ENCODE results near the gene SLC17A3. TPM values are rescaled to one million over a fixed set of nuclear protein-coding genes. Genes with fewer than 3 reads are reported as not detected.

Gene SLC17A3
- total RNA-seq, 1 experiment from 2014 or later, result not detected

DNA sequence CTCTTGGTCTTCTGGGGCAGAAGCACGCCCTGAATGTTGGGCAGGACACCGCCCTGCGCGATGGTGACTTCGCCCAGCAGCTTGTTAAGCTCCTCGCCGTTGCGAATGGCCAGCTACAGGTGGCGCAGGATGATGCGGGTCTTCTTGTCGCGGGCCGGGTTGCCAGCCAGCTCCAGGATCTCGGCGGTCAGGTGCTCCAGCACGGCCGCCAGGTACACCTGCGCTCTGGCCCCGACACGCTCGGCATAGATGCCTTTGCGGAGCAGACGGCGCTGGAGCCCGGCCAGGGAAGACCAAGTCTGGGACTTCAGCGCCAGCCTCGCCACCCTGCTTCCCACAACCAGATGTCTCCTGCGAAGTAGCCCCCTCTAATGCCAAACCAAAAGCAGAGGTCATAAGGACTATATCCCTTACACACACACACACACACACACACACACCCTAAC is 8.0 kb upstream of the SLC17A3 start (continued):
- TF ChIP-seq, protein P1, sequence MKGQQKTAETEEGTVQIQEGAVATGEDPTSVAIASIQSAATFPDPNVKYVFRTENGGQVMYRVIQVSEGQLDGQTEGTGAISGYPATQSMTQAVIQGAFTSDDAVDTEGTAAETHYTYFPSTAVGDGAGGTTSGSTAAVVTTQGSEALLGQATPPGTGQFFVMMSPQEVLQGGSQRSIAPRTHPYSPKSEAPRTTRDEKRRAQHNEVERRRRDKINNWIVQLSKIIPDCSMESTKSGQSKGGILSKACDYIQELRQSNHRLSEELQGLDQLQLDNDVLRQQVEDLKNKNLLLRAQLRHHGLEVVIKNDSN (CRISPR knock-in tag; IDR thresholded peaks at IDR 0.05), result 0 out of 2 replicates have a peak, but pooled peaks have one; percentile 13
- TF ChIP-seq, protein P2, sequence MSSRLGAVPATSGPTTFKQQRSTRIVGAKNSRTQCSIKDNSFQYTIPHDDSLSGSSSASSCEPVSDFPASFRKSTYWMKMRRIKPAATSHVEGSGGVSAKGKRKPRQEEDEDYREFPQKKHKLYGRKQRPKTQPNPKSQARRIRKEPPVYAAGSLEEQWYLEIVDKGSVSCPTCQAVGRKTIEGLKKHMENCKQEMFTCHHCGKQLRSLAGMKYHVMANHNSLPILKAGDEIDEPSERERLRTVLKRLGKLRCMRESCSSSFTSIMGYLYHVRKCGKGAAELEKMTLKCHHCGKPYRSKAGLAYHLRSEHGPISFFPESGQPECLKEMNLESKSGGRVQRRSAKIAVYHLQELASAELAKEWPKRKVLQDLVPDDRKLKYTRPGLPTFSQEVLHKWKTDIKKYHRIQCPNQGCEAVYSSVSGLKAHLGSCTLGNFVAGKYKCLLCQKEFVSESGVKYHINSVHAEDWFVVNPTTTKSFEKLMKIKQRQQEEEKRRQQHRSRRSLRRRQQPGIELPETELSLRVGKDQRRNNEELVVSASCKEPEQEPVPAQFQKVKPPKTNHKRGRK (CRISPR knock-in tag; IDR thresholded peaks at IDR 0.05; ENCODE audit: borderline replicate concordance), result 0 out of 2 replicates have a peak, but pooled peaks have one; percentile 46
- TF ChIP-seq, protein P3, sequence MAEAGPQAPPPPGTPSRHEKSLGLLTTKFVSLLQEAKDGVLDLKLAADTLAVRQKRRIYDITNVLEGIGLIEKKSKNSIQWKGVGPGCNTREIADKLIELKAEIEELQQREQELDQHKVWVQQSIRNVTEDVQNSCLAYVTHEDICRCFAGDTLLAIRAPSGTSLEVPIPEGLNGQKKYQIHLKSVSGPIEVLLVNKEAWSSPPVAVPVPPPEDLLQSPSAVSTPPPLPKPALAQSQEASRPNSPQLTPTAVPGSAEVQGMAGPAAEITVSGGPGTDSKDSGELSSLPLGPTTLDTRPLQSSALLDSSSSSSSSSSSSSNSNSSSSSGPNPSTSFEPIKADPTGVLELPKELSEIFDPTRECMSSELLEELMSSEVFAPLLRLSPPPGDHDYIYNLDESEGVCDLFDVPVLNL (CRISPR knock-in tag; IDR thresholded peaks at IDR 0.05; ENCODE audit: borderline replicate concordance, low read depth), result no peak
- TF ChIP-seq, protein P4, sequence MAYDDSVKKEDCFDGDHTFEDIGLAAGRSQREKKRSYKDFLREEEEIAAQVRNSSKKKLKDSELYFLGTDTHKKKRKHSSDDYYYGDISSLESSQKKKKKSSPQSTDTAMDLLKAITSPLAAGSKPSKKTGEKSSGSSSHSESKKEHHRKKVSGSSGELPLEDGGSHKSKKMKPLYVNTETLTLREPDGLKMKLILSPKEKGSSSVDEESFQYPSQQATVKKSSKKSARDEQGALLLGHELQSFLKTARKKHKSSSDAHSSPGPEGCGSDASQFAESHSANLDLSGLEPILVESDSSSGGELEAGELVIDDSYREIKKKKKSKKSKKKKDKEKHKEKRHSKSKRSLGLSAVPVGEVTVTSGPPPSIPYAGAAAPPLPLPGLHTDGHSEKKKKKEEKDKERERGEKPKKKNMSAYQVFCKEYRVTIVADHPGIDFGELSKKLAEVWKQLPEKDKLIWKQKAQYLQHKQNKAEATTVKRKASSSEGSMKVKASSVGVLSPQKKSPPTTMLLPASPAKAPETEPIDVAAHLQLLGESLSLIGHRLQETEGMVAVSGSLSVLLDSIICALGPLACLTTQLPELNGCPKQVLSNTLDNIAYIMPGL (CRISPR knock-in tag; IDR thresholded peaks at IDR 0.05), result peak; percentile 97
- TF ChIP-seq, protein P5, sequence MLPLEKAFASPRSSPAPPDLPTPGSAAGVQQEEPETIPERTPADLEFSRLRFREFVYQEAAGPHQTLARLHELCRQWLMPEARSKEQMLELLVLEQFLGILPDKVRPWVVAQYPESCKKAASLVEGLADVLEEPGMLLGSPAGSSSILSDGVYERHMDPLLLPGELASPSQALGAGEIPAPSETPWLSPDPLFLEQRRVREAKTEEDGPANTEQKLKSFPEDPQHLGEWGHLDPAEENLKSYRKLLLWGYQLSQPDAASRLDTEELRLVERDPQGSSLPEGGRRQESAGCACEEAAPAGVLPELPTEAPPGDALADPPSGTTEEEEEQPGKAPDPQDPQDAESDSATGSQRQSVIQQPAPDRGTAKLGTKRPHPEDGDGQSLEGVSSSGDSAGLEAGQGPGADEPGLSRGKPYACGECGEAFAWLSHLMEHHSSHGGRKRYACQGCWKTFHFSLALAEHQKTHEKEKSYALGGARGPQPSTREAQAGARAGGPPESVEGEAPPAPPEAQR (CRISPR knock-in tag; IDR thresholded peaks at IDR 0.05), result no peak
- TF ChIP-seq PRRX2 (CRISPR knock-in tag; IDR thresholded peaks at IDR 0.05), result no peak
- no peak for TF ChIP-seq ZNF423 (CRISPR knock-in tag; IDR thresholded peaks at IDR 0.05)
- TF ChIP-seq ZNF317 (CRISPR knock-in tag; IDR thresholded peaks at IDR 0.05; ENCODE audit: borderline replicate concordance, low read depth), result no peak
- TF ChIP-seq, protein P6, sequence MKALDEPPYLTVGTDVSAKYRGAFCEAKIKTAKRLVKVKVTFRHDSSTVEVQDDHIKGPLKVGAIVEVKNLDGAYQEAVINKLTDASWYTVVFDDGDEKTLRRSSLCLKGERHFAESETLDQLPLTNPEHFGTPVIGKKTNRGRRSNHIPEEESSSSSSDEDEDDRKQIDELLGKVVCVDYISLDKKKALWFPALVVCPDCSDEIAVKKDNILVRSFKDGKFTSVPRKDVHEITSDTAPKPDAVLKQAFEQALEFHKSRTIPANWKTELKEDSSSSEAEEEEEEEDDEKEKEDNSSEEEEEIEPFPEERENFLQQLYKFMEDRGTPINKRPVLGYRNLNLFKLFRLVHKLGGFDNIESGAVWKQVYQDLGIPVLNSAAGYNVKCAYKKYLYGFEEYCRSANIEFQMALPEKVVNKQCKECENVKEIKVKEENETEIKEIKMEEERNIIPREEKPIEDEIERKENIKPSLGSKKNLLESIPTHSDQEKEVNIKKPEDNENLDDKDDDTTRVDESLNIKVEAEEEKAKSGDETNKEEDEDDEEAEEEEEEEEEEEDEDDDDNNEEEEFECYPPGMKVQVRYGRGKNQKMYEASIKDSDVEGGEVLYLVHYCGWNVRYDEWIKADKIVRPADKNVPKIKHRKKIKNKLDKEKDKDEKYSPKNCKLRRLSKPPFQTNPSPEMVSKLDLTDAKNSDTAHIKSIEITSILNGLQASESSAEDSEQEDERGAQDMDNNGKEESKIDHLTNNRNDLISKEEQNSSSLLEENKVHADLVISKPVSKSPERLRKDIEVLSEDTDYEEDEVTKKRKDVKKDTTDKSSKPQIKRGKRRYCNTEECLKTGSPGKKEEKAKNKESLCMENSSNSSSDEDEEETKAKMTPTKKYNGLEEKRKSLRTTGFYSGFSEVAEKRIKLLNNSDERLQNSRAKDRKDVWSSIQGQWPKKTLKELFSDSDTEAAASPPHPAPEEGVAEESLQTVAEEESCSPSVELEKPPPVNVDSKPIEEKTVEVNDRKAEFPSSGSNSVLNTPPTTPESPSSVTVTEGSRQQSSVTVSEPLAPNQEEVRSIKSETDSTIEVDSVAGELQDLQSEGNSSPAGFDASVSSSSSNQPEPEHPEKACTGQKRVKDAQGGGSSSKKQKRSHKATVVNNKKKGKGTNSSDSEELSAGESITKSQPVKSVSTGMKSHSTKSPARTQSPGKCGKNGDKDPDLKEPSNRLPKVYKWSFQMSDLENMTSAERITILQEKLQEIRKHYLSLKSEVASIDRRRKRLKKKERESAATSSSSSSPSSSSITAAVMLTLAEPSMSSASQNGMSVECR (CRISPR knock-in tag; IDR thresholded peaks at IDR 0.05; ENCODE audit: borderline replicate concordance), result 0 out of 2 replicates have a peak, but pooled peaks have one; percentile 30
- TF ChIP-seq, protein P7, sequence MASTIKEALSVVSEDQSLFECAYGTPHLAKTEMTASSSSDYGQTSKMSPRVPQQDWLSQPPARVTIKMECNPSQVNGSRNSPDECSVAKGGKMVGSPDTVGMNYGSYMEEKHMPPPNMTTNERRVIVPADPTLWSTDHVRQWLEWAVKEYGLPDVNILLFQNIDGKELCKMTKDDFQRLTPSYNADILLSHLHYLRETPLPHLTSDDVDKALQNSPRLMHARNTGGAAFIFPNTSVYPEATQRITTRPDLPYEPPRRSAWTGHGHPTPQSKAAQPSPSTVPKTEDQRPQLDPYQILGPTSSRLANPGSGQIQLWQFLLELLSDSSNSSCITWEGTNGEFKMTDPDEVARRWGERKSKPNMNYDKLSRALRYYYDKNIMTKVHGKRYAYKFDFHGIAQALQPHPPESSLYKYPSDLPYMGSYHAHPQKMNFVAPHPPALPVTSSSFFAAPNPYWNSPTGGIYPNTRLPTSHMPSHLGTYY (CRISPR knock-in tag; IDR thresholded peaks at IDR 0.05), result no peak; the same call in 1 of the 2 replicates
- TF ChIP-seq MXD4 (CRISPR knock-in tag; IDR thresholded peaks at IDR 0.05; ENCODE audit: borderline replicate concordance), result no peak
- TF ChIP-seq, protein P8, sequence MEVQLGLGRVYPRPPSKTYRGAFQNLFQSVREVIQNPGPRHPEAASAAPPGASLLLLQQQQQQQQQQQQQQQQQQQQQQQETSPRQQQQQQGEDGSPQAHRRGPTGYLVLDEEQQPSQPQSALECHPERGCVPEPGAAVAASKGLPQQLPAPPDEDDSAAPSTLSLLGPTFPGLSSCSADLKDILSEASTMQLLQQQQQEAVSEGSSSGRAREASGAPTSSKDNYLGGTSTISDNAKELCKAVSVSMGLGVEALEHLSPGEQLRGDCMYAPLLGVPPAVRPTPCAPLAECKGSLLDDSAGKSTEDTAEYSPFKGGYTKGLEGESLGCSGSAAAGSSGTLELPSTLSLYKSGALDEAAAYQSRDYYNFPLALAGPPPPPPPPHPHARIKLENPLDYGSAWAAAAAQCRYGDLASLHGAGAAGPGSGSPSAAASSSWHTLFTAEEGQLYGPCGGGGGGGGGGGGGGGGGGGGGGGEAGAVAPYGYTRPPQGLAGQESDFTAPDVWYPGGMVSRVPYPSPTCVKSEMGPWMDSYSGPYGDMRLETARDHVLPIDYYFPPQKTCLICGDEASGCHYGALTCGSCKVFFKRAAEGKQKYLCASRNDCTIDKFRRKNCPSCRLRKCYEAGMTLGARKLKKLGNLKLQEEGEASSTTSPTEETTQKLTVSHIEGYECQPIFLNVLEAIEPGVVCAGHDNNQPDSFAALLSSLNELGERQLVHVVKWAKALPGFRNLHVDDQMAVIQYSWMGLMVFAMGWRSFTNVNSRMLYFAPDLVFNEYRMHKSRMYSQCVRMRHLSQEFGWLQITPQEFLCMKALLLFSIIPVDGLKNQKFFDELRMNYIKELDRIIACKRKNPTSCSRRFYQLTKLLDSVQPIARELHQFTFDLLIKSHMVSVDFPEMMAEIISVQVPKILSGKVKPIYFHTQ (CRISPR knock-in tag; IDR thresholded peaks at IDR 0.05), result no peak
- TF ChIP-seq ZNF416 (CRISPR knock-in tag; IDR thresholded peaks at IDR 0.05), result no peak
- no peak for TF ChIP-seq CREM (CRISPR knock-in tag; IDR thresholded peaks at IDR 0.05)
- no peak for TF ChIP-seq KAT7 (CRISPR knock-in tag; IDR thresholded peaks at IDR 0.05; ENCODE audit: borderline replicate concordance)
- no peak for TF ChIP-seq SOX15 (CRISPR knock-in tag; IDR thresholded peaks at IDR 0.05)
- TF ChIP-seq, protein P9, sequence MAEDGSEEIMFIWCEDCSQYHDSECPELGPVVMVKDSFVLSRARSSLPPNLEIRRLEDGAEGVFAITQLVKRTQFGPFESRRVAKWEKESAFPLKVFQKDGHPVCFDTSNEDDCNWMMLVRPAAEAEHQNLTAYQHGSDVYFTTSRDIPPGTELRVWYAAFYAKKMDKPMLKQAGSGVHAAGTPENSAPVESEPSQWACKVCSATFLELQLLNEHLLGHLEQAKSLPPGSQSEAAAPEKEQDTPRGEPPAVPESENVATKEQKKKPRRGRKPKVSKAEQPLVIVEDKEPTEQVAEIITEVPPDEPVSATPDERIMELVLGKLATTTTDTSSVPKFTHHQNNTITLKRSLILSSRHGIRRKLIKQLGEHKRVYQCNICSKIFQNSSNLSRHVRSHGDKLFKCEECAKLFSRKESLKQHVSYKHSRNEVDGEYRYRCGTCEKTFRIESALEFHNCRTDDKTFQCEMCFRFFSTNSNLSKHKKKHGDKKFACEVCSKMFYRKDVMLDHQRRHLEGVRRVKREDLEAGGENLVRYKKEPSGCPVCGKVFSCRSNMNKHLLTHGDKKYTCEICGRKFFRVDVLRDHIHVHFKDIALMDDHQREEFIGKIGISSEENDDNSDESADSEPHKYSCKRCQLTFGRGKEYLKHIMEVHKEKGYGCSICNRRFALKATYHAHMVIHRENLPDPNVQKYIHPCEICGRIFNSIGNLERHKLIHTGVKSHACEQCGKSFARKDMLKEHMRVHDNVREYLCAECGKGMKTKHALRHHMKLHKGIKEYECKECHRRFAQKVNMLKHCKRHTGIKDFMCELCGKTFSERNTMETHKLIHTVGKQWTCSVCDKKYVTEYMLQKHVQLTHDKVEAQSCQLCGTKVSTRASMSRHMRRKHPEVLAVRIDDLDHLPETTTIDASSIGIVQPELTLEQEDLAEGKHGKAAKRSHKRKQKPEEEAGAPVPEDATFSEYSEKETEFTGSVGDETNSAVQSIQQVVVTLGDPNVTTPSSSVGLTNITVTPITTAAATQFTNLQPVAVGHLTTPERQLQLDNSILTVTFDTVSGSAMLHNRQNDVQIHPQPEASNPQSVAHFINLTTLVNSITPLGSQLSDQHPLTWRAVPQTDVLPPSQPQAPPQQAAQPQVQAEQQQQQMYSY (CRISPR knock-in tag; IDR thresholded peaks at IDR 0.05), result no peak
- TF ChIP-seq MYBL2 (CRISPR knock-in tag; IDR thresholded peaks at IDR 0.05), result peak; percentile 74; the same call in 1 of the 2 replicates
